Panc1 (cell line): ENCODE data around the gene C16orf78.

Experiments used
- POLR2AphosphoS5 ChIP-seq: IDR thresholded peaks from 2 replicates; pipeline ENCODE4 v1.6.1; 2012; ENCODE audit warnings: mild to moderate bottlenecking, low read depth, low read length, moderate library complexity
- SIN3A ChIP-seq: IDR thresholded peaks from 2 replicates; pipeline ENCODE4 v1.6.1; 2012; ENCODE audit warnings: low read depth, mild to moderate bottlenecking, low read length, moderate library complexity, borderline replicate concordance; ENCODE audit not compliant: insufficient read depth
- TCF7L2 ChIP-seq: IDR thresholded peaks from 2 replicates; pipeline ENCODE4 v1.6.1; 2011; ENCODE audit warnings: mild to moderate bottlenecking, low read depth, low read length, inconsistent platforms
- TF ChIP-seq, protein P1 (sequence below): fragments of 450-650 bp; IDR thresholded peaks from 2 replicates; pipeline ENCODE4 v1.5.1; 2017; ENCODE audit warnings: mild to moderate bottlenecking
- TF ChIP-seq, protein P2 (sequence below), 2 experiments: IDR thresholded peaks; 2 replicates each; pipeline ENCODE4 v1.6.1; 2011 to 2012; ENCODE audit warnings: low read depth in 2 of 2, control low read depth in 1 of 2, low read length in 1 of 2, mild to moderate bottlenecking in 1 of 2, moderate library complexity in 1 of 2; ENCODE audit not compliant: insufficient read depth in 1 of 2

DNA sequence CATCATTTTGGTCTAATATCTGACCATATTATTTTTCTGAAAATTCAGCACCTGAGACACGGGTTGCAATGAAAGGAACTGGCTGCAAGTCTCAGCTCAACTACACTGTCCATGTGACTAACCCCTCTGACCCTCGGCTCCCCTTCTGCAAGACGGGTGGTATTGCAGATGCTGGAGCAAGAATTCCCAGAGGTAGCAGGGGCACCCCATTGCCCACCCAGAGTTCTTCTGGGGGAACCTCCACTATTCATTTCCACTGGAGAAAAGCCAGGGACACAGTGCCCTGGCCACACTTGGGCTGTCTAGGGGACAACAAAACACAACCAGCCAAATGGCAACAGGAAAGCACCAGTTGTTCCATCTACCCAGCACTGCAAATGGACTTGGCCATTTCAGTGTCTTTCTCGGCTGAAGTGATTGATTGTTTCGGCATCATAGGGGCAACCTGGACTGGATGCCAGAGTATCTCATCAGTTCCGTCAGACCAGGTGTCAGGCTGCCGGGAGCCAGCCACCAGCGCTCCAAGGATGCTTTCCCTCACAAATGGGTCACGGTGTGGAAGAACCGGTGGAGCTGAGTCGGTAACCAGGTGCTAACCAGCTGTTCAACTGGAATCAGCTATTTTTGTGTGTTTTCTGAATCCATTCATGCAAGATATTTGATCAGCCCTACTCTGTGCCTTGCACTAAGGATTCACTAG is 58.1 kb downstream of the C16orf78 start:
- no peak for TF ChIP-seq POLR2AphosphoS5
- TF ChIP-seq, protein P1, sequence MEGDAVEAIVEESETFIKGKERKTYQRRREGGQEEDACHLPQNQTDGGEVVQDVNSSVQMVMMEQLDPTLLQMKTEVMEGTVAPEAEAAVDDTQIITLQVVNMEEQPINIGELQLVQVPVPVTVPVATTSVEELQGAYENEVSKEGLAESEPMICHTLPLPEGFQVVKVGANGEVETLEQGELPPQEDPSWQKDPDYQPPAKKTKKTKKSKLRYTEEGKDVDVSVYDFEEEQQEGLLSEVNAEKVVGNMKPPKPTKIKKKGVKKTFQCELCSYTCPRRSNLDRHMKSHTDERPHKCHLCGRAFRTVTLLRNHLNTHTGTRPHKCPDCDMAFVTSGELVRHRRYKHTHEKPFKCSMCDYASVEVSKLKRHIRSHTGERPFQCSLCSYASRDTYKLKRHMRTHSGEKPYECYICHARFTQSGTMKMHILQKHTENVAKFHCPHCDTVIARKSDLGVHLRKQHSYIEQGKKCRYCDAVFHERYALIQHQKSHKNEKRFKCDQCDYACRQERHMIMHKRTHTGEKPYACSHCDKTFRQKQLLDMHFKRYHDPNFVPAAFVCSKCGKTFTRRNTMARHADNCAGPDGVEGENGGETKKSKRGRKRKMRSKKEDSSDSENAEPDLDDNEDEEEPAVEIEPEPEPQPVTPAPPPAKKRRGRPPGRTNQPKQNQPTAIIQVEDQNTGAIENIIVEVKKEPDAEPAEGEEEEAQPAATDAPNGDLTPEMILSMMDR = no peak
- TF ChIP-seq, protein P2, sequence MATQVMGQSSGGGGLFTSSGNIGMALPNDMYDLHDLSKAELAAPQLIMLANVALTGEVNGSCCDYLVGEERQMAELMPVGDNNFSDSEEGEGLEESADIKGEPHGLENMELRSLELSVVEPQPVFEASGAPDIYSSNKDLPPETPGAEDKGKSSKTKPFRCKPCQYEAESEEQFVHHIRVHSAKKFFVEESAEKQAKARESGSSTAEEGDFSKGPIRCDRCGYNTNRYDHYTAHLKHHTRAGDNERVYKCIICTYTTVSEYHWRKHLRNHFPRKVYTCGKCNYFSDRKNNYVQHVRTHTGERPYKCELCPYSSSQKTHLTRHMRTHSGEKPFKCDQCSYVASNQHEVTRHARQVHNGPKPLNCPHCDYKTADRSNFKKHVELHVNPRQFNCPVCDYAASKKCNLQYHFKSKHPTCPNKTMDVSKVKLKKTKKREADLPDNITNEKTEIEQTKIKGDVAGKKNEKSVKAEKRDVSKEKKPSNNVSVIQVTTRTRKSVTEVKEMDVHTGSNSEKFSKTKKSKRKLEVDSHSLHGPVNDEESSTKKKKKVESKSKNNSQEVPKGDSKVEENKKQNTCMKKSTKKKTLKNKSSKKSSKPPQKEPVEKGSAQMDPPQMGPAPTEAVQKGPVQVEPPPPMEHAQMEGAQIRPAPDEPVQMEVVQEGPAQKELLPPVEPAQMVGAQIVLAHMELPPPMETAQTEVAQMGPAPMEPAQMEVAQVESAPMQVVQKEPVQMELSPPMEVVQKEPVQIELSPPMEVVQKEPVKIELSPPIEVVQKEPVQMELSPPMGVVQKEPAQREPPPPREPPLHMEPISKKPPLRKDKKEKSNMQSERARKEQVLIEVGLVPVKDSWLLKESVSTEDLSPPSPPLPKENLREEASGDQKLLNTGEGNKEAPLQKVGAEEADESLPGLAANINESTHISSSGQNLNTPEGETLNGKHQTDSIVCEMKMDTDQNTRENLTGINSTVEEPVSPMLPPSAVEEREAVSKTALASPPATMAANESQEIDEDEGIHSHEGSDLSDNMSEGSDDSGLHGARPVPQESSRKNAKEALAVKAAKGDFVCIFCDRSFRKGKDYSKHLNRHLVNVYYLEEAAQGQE (IDR thresholded peaks at IDR 0.05; ENCODE audit: insufficient read depth in 1 of 2, low read depth in 2 of 2, low read length in 1 of 2) = no peak
- no peak for TF ChIP-seq SIN3A
- TF ChIP-seq TCF7L2 = no peak
